ENCODE results near the gene POMT1.

POMT1 gene

GRCh38 chr9:131473891-131474290 is 28.8 kb upstream of the POMT1 start:
- no peak for TF ChIP-seq GATA3 (IDR thresholded peaks at IDR 0.05; ENCODE audit: low read depth, low read length)
- no peak for TF ChIP-seq GATA2 (IDR thresholded peaks at IDR 0.05; ENCODE audit: low read depth, low read length)

- TF ChIP-seq GATA2 (IDR thresholded peaks at IDR 0.05; ENCODE audit: low read depth, low read length) (no peak), GATA3 (IDR thresholded peaks at IDR 0.05; ENCODE audit: low read depth, low read length) (no peak)
Measured at GRCh38 chr9:131474711-131475110, 28.0 kb upstream of the POMT1 start.

- TF ChIP-seq GATA3 (IDR thresholded peaks at IDR 0.05; ENCODE audit: low read depth, low read length) = no peak
- no peak for TF ChIP-seq GATA2 (IDR thresholded peaks at IDR 0.05; ENCODE audit: low read depth, low read length)
Measured at GRCh38 chr9:131475111-131475955, 27.4 kb upstream of the POMT1 start.

- no peak for TF ChIP-seq GATA3 (IDR thresholded peaks at IDR 0.05; ENCODE audit: low read depth, low read length)
Measured at GRCh38 chr9:131475956-131476776, 26.6 kb upstream of the POMT1 start.

- no peak for TF ChIP-seq GATA3 (IDR thresholded peaks at IDR 0.05; ENCODE audit: low read depth, low read length)
- no peak for TF ChIP-seq GATA2 (IDR thresholded peaks at IDR 0.05; ENCODE audit: low read depth, low read length)
Measured at GRCh38 chr9:131476777-131477345, 25.9 kb upstream of the POMT1 start.

GRCh38 chr9:131477367-131477766 is 25.4 kb upstream of the POMT1 start:
- no peak for TF ChIP-seq GATA2 (IDR thresholded peaks at IDR 0.05; ENCODE audit: low read depth, low read length)
- TF ChIP-seq GATA3 (IDR thresholded peaks at IDR 0.05; ENCODE audit: low read depth, low read length) = no peak

GRCh38 chr9:131477816-131478419 is 24.8 kb upstream of the POMT1 start:
- no peak for TF ChIP-seq GATA3 (IDR thresholded peaks at IDR 0.05; ENCODE audit: low read depth, low read length)
- no peak for TF ChIP-seq GATA2 (IDR thresholded peaks at IDR 0.05; ENCODE audit: low read depth, low read length)

DNA sequence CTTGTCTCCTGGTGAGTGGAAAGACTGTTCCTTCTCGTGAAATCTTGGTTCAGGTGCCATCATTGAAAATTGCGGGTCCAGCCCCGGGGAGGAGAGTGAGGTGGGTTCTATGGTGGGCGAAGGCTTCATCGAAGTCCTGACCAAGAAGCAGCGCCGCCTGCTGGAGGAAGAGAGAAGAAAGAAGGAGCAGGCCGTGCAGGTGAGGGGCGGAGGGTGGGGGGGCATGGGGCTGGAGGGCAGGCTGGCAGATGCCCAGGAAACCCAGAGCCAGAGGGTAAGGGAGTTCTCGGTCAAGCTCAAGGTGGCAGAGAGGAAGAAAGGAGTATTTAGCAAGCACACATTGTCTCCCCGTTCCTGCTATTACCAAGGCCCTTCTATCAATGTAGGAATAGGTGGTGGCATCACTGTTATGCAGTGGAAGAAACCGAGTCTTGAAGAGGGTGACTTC is 24.3 kb upstream of the POMT1 start:
- TF ChIP-seq GATA2 (IDR thresholded peaks at IDR 0.05; ENCODE audit: low read depth, low read length) (no peak), GATA3 (IDR thresholded peaks at IDR 0.05; ENCODE audit: low read depth, low read length) (no peak)

DNA sequence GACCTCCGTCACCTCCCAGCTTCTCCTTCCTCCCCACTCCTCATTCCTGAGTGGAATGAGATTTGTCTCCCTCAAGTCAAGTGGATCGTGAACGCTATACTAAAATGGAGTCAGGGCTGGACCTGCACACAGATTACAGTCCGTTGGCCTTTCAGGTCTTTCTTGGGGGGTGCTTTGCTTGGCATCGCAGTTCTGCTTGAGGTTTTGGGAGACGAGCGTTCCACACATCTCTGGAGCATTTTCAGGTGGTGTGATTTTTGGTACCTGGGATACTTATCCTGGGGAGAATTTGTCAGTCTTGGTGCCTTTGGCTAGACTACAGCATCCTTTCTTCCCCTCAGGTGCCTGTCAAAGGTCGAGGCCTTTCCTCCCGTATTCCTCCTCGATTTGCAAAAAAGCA is 23.8 kb upstream of the POMT1 start:
- TF ChIP-seq GATA2 (IDR thresholded peaks at IDR 0.05; ENCODE audit: low read depth, low read length) (no peak), GATA3 (IDR thresholded peaks at IDR 0.05; ENCODE audit: low read depth, low read length) (no peak)

- TF ChIP-seq GATA3 (IDR thresholded peaks at IDR 0.05; ENCODE audit: low read depth, low read length) (no peak), GATA2 (IDR thresholded peaks at IDR 0.05; ENCODE audit: low read depth, low read length) (no peak)
Measured at GRCh38 chr9:131480258-131480657, 22.5 kb upstream of the POMT1 start.

DNA sequence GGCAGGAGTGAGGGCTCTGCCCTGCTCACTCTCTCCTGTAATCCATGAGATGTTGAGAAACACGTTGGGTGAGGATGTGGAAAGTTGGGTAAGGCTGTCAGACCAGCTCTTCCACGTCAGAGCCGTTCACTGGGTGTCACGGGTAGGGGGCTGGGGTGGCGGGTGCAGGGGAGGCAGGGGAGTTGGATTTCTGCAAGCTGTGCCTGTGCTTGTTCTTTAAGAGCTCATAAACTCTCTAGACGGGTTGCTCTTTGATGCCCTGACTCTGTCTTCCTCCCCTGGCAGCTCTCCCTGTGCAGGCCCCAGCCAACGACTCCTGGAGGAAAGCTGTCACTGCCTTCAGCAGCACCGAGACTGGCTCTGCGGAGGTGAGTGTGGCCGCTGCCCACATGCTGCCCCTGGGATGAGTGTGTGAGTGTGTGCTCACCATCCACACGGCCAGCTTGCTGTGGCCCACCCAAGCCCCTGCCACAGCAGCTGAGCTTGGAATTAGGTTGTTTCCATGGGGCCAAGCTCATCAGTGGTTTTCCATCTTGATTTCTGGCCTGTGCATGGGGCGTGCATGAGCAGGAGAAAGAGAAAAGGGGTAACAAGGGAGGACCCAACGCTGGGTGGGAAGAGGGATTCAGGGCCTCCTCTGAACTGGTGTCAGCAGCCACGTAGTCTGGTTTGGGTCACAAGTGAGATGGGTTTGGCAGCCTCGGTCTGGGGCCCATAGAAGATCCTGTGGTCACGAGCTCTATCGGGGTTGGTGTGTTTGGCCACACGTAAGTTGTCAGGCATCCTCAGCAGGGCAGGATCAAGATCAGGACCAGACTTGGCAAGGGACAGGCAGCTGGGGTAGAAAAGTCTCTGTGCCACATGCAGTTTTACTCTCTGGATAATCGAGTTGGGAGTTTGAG is 21.0 kb upstream of the POMT1 start:
- TF ChIP-seq GATA3 (IDR thresholded peaks at IDR 0.05; ENCODE audit: low read depth, low read length) = no peak
- TF ChIP-seq GATA2 (IDR thresholded peaks at IDR 0.05; ENCODE audit: low read depth, low read length) = no peak

GRCh38 chr9:131482343-131483006 is 20.2 kb upstream of the POMT1 start:
- TF ChIP-seq GATA2 (IDR thresholded peaks at IDR 0.05; ENCODE audit: low read depth, low read length) (no peak), GATA3 (IDR thresholded peaks at IDR 0.05; ENCODE audit: low read depth, low read length) (no peak)
